ENCODE results near the gene ZNF581.

Gene ZNF581

DNA sequence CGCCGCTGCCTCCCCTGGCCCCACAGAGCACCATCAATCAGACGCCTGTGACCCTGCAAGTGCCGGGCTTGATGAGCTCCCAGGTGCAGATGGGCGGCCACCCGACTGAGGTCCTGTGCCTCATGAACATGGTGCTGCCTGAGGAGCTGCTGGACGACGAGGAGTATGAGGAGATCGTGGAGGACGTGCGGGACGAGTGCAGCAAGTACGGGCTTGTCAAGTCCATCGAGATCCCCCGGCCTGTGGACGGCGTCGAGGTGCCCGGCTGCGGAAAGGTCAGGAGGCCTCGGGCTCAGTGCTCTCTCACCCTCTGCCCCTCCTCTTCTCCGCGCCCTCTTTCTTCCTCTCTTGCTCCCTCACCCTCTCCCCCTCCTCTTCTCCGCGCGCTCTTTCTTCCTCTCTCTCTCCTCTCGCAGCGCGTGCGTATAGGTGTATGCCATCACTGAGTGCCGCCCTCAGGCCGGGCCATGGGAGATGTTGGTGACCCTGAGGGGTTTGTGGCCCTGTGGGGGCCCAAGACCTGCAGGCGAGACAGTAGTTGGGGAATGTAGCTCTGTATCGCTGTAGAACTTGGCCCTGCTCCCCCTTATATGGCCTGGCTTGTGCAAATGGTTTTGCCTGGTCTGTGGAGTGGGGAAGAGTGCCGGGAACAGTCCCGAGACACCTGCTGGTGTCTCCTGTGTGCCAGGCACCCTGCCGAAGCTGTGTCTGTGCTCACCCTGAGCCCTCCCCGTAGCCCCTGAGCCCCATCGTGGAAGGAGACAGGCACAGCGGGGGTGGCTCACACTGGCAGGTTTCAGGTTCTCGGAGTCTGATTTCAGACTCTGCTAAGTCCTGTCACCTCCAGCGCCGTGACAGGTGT, 26.2 kb downstream of the ZNF581 start:
- DNase-seq: no peak

DNA sequence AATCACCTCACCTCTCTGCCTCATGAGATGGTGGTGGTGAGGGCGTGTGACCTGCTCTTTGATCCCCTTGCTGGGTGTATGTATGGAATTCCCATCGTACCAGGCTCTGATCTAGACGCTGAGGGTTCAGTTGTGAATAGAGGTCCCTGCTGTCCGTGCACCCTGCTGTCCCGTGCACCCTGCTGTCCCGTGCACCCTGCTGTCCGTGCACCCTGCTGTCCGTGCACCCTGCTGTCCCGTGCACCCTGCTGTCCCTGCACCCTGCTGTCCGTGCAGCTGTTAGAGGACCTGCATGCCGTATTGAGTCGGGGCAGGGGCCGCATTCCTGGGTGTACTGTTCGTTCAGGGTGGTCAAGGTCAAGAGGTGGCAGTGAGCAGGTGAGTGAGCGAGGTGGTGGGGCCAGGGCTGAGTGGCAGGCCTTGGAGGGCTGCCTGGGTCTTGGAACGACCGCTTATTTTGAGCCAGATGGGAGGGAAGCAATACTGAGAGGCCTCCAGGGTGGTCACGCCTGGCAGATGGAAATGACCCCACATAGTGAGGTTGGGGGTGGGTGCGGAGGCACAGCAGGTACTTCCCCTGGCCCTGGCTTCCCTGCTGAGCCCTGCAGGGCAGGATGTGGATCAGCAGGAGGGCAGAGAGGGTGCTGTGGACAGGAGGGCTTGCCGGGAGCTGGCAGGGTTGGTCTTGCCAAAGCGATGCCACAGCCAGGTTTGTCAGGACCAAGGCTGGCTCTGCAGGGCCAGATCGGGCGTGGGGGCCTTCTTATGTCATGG, 27.0 kb downstream of the ZNF581 start:
- peak; percentile 22 for DNase-seq

DNA sequence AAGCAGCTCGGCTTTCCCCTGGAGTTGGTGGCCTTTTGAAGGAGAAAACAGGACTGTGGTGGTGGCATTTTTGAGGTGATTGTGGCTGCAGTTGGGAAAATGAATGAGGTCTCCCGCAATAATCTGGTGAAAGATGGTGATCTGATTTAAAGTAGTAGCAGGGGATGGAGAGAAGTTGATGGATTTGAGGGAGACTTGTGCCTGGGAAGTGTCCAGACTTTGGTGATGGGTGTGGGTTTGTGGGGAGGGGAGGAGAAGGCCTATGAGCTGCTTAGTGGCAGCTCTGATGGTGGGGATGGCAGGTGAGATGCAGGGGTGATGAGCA, 27.6 kb downstream of the ZNF581 start:
- DNase-seq: no peak

DNA sequence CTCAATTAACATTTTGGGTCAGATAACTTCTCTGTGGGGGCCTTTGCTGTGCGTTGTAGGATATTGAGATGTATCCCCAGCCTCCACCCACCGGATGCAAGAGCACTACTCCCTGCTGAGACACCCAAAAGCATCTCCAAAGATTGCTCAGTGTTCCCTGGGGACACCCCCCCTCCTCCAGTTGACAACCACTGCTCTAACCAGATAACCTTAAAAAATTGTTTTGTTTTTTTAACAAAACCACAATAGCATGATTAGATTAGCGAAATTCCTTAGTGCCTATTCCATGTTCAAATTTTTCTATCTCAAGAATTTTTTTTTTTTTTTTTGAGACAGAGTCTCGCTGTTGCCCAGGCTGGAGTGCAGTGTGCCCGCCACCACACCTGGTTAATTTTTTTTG, 29.0 kb downstream of the ZNF581 start:
- no peak for DNase-seq

DNA sequence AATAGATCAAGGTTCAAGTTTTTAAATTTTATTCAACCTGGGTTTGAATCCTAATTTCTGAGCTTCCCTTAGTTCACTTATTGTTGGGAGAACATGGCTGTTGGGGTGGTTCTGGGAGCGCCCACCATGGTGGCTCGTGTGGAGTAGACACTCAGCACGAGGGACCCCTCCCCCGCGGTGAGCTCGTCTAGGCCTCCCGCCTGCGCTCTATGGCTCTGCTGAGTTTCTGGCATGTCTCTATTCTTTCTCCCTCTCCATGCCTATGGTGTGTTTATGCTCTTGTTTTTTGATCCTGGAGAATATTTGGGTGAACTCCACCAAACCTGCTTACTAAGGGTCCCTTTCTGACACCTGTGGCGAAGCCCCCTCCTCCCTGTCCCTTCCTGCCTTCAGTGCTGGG, 30.0 kb downstream of the ZNF581 start:
- DNase-seq: no peak

DNA sequence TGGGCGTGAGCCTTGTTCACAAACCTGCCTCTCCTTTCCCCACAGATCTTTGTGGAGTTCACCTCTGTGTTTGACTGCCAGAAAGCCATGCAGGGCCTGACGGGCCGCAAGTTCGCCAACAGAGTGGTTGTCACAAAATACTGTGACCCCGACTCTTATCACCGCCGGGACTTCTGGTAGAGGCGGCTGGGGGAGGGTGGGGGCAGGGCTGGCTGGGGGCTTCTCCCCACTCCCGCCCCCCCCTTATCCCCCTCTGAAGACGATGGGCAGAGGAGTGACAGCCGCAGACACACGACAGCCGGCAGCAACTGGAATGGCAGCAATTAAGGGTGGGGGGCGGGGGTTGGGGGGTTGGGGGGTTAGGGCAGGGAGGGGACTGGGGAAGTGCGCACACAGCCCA, 30.4 kb downstream of the ZNF581 start:
- no peak for DNase-seq

DNA sequence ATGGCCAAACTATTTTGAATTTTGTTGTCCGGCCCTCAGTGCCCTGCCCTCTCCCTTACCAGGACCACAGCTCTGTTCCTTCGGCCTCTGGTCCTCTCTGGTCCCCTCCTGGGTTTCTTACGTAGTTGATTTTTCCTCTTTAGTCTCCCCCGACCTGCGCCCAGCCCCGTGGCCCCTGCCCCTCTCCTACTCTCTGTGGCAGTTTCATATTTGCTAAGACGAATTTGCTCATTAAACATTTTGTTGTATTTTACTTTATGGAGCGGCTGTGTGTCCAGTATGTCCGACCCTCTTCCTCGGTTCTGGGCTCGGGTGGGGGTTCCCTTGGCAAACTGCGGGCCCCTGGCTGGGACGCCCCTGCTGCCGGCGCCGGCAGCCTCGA, 31.0 kb downstream of the ZNF581 start:
- no peak for DNase-seq

DNA sequence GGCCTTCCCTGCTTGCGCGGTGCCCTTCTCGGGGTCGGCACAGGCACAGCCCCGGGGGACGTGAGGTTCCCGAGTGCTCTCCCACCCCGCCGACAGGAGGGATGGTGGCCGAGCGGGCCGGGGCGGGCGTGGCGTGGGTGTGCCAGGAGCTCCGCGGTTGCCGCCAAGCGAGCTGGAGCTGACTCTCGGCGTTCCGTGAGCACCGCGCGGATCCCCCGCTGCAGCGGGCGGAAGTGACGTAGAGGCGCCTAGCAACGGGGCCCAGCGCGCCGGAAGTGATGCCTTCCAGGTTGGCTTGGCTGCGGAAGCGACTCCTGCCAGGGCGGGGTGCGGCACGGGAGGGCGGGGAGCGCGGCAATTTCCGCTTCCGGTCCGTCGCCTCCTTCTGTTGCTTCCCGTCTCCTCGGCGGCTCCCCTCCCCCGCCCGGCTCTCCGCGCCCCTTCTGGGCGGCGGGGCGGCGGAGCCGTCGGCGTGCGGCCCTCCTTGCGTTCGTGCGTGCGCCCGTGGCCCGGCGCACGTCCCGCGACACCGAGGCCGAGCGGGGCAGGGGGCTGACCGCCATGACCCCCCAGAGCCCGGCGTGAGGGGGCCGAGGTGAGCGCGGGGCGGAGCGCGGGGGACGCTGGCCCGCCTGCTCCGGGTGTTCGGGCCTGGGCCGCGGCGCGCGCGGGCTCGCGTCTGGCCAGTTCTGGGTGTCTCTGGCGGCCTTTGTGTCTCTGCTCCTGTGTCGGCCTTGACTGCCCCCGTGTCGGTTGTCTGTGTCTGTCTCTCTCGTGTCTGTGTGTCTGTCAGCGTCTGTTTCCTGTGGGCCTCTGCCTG, 31.6 kb downstream of the ZNF581 start, which contains the start of gene EPN1:
Gene EPN1 (plus strand): TSS at position 386 of the 820 bp plus-strand sequence. CDS start 3,402 bp downstream, outside the sequence.
- peak; percentile 97 for DNase-seq

DNA sequence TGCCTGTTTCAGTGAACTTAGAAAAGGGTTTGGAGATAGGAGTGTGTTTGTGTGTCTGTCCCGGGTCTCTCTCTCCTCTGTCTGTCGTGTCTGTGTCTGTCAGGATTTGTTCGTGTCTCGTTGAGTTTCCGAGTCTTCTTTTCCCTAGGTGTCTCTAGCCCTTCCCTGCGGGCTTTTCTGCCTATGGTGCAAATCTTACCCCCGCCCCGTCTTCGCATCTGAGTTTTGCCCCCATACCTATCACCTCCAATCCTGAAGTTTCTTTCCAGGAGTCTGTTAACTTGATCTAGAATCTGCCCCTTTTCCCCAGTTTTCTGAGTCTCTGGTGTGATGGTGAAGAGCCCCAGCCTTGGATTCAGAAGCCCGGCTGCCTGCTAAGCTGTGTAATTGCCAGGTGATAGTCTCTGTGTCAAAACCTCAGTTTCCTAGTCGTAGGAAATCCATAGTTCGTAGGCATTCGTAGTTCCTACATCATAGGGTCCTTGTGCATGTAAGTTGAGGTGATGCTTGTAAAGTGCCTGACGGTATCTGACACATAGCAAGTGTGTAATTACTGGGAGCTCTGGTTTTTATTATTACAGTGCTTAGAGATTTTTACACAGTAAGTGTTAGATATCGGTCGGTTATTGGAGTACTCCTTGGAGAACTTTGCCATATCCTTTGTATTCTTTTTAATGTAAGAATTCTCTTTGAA, 32.4 kb downstream of the ZNF581 start:
- DNase-seq: no peak

DNA sequence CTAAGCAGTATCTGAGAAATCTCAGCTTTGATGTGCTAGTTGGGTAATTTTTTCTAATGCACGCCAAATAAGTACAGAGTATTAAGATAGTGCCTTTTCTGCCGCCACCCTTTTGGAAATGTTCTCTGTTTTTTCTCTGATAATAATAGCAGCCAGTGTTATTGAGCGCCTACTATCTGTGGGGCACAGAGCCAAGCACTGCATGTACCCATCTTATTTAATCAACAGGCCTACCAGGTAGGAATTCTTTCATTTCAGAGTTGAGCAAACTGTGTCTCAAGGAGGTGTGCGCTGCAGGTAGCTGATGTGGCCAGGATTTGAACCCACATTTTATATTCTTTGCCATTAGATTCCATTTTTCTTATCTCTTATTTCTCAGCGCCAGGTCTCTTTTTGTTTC, 32.9 kb downstream of the ZNF581 start:
- no peak for DNase-seq

DNA sequence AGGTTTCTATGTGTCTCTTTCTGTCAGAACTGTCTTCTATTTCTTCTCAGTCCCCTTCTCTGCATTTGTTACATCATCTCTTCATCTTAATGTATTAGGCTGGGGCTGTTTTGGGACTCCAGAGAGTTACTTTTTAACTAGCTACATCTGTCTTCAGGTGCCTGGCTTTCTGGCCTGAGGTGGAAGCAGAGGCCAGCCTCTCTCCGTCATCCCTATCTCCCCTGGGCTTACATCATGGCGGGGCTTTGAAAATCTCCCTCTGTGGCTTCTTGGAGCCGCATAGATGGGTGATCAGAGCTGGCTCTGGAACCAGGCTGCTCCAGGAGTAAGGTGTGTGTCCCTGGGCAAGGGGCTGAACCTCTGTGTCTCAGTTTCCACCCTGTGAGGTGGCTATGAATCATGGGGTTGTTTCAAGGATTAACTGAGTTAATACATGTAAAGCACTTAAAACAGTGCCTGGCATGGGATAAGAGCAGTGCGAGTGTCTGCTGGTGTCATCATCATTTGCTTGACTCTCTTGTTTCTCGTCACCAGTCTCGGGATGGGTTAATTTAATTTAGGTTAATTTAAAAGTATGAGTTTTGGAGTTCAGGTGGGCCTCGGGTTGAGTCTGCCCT, 33.5 kb downstream of the ZNF581 start:
- no peak for DNase-seq

DNA sequence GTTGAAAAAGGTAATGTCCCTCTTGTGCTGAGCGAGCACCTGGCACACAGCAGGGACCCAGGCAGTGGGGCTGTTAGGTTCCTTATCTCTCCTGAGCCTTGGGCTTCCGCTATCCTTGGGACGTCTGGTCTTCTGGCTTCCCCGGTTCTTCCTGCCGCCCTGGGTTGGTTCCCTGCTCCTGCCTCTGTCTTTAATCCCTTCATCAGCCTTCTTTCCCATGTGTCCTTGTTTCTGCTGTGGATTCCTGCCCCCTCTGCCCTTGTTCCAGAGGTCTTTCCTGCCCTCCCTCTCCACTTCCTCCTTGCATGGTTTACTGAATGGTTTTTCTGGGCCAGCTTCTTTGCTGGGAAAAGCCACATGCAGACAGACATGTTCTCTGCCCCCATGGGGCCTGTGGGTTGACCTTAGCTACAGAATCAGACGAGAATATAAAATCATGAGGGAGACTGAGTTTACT, 34.2 kb downstream of the ZNF581 start:
- no peak for DNase-seq

DNA sequence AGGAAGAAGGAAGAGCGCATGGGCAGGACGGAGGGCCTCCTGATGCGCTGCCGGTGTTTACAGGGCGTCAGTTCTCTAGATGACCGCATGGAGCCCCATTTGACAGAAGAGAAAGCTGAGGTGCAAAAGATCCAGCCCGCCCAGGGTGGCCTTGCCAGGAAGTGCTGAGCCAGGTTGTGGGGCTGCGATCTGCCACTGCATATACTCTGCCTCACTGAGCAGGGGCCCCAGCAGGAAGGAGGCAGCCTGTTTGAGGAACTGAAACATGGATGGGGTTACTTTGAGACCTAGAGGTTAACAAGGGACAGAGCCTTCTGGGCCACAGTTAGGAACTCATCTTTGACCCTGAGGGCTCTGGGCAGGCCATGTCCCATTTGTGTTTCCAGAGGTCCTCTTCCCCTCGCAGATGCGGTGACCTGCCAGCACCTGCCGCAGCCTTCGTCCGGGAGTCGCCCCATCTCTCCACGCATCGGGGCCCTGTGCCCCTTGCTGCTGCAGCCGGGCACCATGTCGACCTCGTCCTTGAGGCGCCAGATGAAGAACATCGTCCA, 34.7 kb downstream of the ZNF581 start:
- no peak for DNase-seq

DNA sequence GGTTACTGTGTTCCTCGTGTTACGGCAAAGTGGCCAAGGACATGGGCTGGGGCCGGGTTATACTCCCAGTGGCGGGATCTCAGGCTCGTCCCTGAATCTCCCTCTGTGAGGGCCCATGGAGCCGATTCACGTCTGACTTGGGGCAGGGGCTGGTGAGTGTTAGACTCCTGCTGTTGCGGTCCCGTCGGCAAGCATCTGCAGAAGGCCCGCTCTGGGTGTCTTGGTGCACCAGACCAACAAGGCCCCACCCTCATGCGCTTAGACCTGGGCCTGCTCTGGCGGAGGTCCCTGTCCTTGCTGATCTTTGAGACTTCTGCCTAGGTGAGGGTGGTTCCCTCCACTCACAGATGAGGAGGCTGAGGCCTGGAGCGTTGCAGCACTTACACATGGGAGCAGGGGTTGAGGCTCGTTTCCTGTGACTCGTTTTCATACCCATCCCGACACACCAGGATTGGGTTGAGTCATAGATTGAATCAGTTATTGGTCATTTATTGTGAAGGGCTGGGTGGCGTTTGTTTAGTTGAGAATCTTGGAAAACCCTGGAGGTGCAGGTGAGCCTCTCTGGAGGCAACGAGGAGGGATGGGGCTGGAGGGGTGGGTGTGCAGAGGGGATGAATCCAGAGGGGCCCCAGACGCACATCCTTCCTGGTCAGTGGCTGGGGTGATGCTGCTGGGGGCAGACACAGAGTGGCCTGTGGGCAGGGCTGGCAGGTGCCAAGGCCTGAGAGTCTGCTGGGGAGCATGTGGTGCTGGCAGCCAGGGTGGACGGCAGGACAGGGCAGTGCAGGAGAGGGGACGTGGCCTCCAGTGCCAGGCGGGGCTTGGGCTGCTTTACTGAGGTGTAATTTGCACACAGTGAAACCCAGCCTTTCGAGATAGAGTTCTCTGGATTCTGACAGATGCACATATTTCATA, 36.2 kb downstream of the ZNF581 start:
- DNase-seq: no peak

DNA sequence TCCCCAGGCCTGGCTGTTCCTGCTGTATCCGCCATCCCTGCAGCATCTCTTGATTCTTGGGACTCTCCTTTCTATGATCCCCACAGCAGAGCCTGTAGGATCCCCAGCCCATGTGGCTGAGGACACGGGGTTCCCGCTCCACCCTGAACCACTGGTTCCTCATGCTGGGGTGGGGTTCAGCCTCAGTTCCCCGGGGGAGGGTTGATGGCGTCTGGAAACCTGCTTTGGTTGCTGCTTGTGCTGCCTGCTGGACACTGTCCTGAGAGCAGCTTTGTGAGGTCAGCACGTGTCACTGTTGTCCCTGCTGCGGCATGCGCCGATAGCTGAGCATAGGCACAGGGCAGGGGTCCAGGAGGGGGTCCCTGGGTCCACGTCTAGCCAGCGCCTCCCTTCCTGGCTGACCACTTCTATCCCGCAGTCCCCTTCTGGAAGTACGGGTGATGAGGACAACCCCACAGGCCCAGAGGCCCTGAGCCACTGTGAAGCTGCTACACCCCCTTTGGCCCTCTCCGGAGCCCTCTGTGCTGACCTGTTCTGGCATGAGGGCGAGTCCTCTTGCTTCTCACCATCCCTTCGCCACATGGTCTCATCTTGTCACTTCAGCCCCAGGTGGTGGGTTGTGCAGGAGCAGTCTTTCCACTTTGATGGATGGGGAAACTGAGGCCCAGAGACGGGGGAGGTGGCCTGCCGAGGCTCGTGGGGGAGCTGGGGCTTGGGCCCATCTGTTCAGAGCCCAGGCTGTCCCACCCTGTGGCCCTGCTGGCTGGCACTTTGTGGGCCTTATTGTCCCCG, 37.1 kb downstream of the ZNF581 start:
- DNase-seq: no peak

DNA sequence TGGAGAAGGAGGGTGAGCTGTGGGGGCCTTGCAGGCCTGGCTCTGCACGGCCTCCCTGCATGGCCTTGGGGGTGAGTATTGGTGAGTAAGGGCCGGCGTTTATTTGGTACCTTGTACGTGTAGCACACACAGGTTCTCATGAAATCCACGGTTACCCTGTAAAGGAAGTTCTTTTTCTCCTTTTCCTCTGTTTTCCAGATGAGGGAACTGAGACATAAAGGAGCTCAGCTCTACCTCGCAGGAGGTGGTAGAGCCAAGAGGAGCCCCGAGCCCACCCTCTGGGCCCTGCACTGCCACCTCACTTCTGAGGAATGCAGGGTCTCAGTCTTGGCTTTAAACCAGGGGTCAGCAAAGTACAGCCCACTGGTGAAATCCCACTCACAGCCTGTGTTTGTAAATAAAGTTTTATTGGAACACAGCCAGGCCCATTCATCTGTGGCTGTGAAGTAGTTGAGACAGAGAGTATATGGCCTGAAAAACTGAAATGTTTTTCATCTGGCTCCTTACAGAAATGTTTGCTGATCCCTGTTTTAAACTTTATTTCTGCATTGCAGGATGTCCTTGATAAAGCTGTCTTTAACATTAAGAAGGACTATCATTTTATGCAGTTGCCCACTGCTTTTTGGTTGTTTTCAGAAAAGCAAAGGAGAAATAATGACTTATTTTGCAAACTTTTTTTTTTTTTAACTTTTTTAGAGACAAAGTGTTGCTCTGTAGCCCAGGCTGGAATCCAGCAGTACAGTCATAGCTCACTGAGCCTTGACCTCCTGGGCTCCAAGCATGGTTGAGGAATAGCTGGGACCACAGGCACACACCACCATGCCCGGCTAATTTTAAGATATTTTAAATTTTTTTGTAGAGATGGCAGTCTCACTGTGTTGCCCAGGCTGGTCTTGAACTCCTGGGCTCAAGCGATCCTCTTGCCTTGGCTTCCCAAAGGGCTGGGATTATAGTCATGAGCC, 38.0 kb downstream of the ZNF581 start:
- DNase-seq: no peak

DNA sequence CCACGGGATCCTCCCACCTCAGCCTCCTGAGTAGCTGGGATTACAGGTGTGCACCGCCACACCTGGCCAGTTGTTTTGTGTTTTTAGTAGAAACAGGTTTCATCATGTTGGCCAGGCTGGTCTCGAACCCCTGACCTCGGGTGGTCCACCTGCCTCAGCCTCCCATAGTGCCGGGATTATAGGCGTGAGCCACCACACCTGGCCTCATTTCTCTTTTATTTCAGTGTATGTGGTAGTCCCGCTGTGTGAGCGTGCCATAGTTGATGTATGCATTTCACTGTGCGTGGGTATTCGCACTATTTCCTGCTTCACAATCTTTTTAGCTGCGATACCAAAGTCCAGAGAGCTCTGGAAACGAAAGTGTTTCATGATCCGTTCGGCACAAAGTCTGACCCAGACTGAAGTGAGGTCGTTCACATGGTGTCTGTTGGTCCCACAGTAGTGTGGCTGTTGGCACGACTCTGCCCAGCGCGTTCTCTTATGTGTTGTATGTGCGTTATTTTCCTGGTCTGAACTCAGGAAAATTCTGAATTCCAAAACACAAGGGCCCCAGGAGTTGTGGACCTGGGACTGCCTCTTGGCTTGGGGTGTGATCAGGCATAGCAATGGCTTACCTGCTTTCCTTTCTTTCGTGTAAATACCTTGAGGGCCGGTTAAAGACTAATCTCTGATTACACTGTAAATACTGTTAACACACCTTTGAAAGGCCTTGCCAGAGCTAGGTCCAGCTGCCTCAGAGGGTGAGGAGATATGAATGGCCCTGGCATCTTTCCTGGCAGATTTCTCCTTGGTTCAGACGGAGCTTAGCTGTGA, 40.2 kb downstream of the ZNF581 start:
- no peak for DNase-seq

Measured in stimulated activated CD4-positive, alpha-beta T cell treated with anti-CD3 and anti-CD28 coated beads, Interleukin-4, amount 100 ng/mL, for 1 hour (primary cell).